GM12892 (cell line): ENCODE measurements around the gene NPTX2. TPM values are rescaled to one million over a fixed set of nuclear protein-coding genes. Genes with fewer than 3 reads are reported as not detected.
"Not testable (repeated sequence)": the region's sequence is repeated elsewhere in the genome, so short reads cannot be mapped to it uniquely, and the experiment has no call there.

Experiments used
- DNase-seq: peaks from one replicate; pipeline ENCODE4 v3.0.0; 2011; ENCODE audit not compliant: insufficient read length
- FAIRE-seq: peaks from 2 replicates; lab custom pipeline; 2011; peaks lifted over from hg19 to GRCh38; lab: Jason Lieb, UNC
- POLR2A ChIP-seq: IDR thresholded peaks from 2 replicates; pipeline ENCODE4 v1.6.1; 2011; ENCODE audit warnings: low read depth, low read length, control low read depth
- POLR2AphosphoS5 ChIP-seq: IDR thresholded peaks from 2 replicates; pipeline ENCODE4 v1.6.1; 2011; ENCODE audit warnings: low read depth, low read length, control low read depth
- TAF1 ChIP-seq: IDR thresholded peaks from 2 replicates; pipeline ENCODE4 v1.6.1; 2011; ENCODE audit warnings: low read depth, mild to moderate bottlenecking, control low read depth, low read length, borderline replicate concordance
- polyA plus RNA-seq: library from polyadenylated mRNA; unstranded; fragments of >200 nt; gene quantifications from one replicate; pipeline ENCODE4 v1.2.1, GENCODE V29; 2012; ENCODE audit warnings: missing spikeins, inconsistent platforms; ENCODE audit not compliant: missing spikeins

The NPTX2 gene, protein sequence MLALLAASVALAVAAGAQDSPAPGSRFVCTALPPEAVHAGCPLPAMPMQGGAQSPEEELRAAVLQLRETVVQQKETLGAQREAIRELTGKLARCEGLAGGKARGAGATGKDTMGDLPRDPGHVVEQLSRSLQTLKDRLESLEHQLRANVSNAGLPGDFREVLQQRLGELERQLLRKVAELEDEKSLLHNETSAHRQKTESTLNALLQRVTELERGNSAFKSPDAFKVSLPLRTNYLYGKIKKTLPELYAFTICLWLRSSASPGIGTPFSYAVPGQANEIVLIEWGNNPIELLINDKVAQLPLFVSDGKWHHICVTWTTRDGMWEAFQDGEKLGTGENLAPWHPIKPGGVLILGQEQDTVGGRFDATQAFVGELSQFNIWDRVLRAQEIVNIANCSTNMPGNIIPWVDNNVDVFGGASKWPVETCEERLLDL
- not detected for polyA plus RNA-seq

DNA sequence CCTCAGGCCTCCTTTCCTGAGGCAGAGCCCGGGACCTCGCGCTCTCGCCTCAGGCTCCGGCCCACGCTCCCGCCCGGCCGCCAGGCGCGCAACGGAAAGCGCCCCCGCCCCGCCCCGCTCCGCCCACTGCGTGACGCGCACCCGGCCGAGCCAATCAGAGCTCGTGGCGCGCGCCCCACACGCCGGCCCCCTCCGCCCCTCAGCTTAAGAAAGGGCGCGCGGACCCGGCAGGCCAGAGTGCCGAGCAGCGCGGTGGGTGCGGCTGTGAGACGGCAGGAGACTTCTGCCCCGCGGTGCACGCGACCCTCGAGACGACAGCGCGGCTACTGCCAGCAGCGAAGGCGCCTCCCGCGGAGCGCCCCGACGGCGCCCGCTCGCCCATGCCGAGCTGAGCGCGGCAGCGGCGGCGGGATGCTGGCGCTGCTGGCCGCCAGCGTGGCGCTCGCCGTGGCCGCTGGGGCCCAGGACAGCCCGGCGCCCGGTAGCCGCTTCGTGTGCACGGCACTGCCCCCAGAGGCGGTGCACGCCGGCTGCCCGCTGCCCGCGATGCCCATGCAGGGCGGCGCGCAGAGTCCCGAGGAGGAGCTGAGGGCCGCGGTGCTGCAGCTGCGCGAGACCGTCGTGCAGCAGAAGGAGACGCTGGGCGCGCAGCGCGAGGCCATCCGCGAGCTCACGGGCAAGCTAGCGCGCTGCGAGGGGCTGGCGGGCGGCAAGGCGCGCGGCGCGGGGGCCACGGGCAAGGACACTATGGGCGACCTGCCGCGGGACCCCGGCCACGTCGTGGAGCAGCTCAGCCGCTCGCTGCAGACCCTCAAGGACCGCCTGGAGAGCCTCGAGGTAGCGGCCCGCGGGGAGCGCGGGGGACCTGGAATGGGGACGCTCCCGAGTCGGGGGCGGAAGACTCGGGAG, at the start of gene NPTX2:
NPTX2 (plus strand) TSS at position 235 of the 909 bp plus-strand sequence; CDS start at position 412, 177 bp downstream.
- TF ChIP-seq POLR2AphosphoS5 = no peak
- no peak for TF ChIP-seq TAF1
- TF ChIP-seq POLR2A = no peak
- no peak for DNase-seq
- FAIRE-seq = no peak

DNA sequence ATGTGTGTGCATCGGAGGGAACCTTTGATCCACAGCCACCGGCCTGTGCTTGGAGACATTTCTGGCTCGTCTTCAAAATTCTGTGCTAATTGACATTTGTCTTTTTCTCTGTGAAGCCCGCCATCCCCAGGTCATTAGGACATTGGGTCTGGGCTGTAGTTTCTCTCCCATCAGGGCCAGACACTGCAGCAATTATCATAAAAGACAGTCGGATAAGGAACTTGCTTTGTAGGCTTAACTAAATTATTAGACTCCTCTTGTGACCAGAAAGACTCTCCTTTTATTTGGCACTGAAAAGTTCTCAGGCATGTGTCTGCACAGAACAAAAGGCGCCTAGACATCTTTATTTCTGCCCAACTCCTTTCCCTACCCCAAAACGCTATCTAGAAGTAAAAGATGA, 49.1 kb upstream of the NPTX2 start:
- TF ChIP-seq POLR2AphosphoS5 = no peak
- TF ChIP-seq TAF1 = no peak
- no peak for TF ChIP-seq POLR2A
- FAIRE-seq (no peak), DNase-seq (no peak)

DNA sequence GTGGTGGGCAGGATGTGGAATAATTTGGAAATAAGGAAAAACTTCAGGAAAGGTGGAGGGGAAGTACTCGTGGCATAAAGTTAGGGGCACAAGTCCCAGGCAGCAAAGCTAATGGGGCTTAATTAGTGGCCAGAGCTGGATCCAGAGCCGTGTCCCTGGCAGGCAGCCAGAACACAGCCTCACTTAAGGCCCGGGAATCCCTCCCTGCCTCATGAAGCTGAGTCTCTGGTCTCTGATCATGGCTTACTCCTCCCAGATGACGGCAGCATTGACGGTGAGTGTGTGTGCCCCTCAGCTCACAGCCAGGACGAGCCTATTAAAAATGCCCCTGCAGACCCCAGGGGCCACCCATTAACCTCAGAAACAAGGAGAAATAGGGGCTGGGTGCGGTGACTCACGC, 48.2 kb upstream of the NPTX2 start:
- DNase-seq (no peak), FAIRE-seq (no peak)

DNA sequence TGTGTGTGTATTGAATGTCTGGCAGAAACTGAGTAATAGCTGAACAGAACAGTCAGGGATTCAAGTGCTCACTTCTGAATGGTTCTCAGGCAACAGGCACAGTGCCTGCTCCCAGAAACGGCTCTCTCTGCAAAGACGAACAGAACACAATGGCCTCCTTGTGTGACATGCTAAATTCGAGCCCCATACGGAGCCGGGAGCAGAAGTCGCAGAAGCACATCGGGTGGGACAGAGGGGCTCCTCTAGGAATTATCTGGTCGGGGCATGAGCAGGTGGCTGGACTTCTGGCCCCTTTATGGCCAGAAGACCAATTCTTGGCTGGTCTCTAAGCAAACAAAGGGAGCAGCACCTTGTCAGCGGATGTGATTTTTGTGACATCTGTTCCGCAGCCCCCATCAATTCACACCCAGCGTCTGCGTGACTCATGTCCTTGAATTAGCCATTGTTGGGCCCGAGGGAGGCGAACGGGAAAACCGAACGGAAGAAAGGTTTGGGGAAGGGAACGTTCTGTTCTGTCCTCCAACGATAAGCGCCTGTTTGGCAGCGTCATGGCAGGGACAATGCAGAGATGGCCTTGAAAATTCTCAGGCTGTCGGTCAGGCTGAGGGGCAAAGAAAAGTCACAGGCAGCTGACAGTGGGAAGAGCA, 47.3 kb upstream of the NPTX2 start:
- TF ChIP-seq POLR2AphosphoS5 (no peak), TAF1 (no peak), POLR2A (no peak)
- DNase-seq (no peak), FAIRE-seq (no peak)

More for the DNA sequence above, 48.2 kb upstream of the NPTX2 start:
- TF ChIP-seq POLR2AphosphoS5 (no peak), POLR2A (no peak), TAF1 (no peak)

DNA sequence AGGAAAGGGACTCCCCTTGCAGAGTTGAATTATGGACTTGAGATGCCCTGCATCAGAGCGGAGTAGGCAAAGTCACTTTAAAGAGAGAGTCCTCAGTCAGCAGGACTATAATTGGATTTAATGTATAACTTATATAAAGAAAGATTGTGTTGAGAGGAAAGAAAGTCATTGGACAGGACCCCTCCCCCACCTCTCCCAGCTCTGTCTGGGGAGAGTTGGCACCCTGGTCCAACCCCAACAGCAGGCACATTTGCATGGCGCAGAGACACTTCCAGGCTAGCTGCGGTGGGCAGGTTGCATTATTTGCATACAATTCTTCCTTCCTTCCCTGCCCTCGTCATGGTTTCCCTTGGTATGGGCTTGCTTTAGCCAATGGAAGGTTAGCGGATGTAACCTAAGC, 46.1 kb upstream of the NPTX2 start:
- FAIRE-seq = no peak
- TF ChIP-seq POLR2A (no peak), POLR2AphosphoS5 (no peak), TAF1 (no peak)
- no peak for DNase-seq

DNA sequence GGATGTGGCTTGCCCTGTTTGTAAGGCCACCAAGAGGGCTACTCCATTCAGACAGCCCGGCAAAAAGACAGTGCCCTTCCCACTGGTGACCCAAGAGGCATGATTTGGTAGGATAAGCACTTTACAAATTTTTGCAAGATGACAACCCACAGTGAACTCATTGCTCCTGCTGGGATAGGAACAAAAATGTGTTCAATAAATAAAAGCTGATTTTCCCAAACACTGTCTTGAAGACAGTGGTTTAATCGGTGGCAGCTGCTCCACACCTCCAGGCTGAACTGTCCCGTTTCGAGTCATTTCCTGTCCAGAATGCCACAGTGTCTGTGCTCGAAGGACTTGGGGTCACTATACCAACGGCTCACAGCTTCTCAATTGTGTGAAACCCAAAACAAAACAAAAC, 45.1 kb upstream of the NPTX2 start:
- DNase-seq (no peak), FAIRE-seq (no peak)
- no peak for TF ChIP-seq TAF1
- no peak for TF ChIP-seq POLR2AphosphoS5
- no peak for TF ChIP-seq POLR2A

DNA sequence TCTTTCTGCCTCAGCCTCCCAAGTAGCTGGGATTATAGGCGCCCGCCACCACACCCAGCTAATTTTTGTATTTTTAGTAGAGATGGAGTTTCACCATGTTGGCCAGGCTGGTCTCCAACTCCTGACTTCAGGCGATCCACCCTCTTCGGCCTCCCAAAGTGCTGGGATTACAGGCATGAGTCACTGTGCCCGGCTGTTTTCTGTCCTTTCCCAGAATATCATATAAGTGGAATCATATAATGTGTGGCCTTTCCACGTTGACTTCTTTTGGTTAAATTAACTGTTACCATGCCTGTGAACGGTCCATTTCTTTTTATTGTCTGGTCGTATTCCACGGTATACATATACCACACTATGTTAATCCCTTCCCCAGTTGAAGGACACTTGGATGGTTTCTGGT, 44.4 kb upstream of the NPTX2 start:
- not testable (repeated sequence) for FAIRE-seq

DNA sequence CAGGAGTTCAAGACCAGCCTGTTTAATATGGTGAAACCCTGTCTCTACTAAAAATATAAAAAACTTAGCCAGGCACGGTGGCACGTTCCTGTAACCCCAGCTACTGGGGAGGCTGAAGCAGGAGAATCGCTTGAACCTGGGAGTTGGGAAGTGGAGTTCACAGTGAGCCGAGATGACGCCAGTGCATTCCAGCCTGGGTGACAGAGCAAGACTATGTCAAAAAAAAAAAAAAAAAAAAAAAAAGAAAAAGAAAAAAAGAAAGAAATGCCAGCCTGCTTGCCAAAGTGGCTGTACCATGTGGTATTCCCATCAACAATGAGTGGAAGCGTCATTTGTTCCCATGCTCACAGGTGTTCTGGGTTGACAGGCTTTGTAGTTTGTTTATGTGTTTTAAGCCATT, 43.3 kb upstream of the NPTX2 start:
- no peak for TF ChIP-seq POLR2AphosphoS5
- TF ChIP-seq TAF1 = no peak
- TF ChIP-seq POLR2A = no peak
- DNase-seq (no peak), FAIRE-seq (no peak)

More for the DNA sequence above, 44.4 kb upstream of the NPTX2 start:
- DNase-seq = not testable (repeated sequence)

DNA sequence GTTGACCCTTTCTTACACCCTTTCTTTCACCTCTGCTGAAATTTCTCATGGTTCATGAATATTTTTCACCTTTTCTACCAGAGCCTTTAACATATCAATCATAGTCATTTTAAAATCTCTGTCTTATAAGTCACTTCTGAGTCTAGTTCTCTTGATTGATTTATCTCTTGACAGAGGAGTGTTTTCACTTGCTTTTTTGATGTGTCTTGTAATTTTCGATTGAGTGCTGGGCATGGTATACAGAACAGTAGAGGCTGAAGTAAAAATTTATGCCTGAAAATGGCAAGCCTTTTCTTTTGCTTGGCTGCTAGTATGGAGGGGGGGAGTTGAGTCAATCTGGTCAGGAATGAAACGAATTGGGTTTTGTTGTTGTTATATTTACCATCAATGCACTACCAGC, 41.2 kb upstream of the NPTX2 start:
- no peak for DNase-seq
- no peak for FAIRE-seq
- no peak for TF ChIP-seq TAF1
- TF ChIP-seq POLR2A = no peak
- TF ChIP-seq POLR2AphosphoS5 = no peak

DNA sequence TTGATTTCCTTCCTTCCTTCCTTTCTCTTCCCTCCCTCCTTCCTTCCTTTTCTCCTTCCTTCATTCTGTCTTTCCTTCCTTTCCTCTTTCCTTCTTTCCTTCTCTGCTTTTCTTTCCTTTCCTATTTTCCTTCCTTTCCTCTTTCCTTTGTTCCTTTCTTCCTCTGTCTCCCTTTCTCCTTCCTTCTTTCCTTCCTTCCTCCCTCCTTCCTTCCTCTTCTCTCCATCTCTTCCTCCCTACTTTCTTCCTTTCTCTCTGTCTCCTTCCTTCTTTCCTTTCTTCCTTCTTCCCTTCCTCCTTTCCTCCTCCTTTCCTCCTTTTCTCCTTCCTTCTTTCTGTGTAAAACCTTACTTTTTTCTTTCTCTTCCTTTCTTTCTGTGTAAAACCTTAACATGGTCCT, 32.3 kb upstream of the NPTX2 start:
- FAIRE-seq = no peak
- no peak for TF ChIP-seq TAF1
- no peak for TF ChIP-seq POLR2A
- no peak for TF ChIP-seq POLR2AphosphoS5

DNA sequence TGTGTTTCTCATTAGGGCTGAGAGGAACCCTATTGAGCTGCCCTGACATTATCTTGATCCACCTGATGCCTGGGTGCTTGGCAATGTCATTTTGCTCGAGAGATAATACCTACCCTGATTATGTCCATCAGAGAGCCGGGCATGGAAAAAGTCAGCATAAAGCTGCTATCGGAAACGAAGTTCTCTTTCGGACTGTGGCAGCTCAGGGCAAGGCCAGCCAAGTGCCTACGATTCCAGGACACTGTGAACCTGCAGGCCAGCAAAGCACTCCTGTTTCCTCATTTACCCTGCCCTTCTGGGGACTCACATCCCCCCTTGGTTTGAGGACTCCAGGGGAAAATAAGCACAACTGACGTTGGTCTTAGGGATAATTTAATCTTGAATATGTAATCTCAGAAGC, 25.2 kb upstream of the NPTX2 start:
- TF ChIP-seq TAF1 (no peak), POLR2A (no peak), POLR2AphosphoS5 (no peak)
- no peak for FAIRE-seq
- no peak for DNase-seq

More for the DNA sequence above, 32.3 kb upstream of the NPTX2 start:
- DNase-seq = no peak
